ENCODE measurements around the gene CPSF2. TPM values are rescaled to one million over a fixed set of nuclear protein-coding genes. Genes with fewer than 3 reads are reported as not detected.
A peak's percentile ranks its signal among the peaks of the same experiment; 100 is the strongest.

The CPSF2 gene
- total and polyA plus RNA-seq, 5 donors from 2014 or later = 33.9 to 48.8 (median 36.6) TPM

- ATAC-seq (ENCODE audit: low read depth in 2 of 2) = no peak
- Histone ChIP-seq H3K27me3 (ENCODE audit: control insufficient read depth, insufficient read depth, low read length) (no peaks in the 10 kb centered on the region), H3K36me3 (ENCODE audit: control insufficient read depth, insufficient read depth, low read length) (no peaks in the 10 kb centered on the region), H3K4me1 (ENCODE audit: control insufficient read depth, insufficient read depth, low read length, poor library complexity, severe bottlenecking) (no peaks in the 10 kb centered on the region), H3K4me3 (ENCODE audit: low read depth, low read length) (no peak overlapping the region), H3K27ac (ENCODE audit: insufficient read depth, low read length, poor library complexity, severe bottlenecking) (no peak overlapping the region), H3K9me3 (ENCODE audit: control insufficient read depth in 2 of 2, low read length in 2 of 2) (peaks cover 0 to 4% of the 10 kb centered on the region in 2 experiments)
- DNase-seq = no peak
- H3K27ac Mint-ChIP-seq = no peak overlapping the region
- H3K4me3 Mint-ChIP-seq = peak overlapping the region in 1 of 4 donors; percentile 40
- peaks cover 4% of the 10 kb centered on the region for H3K36me3 Mint-ChIP-seq
- H3K9me3 Mint-ChIP-seq = peaks cover 0 to 6% (median 2%) of the 10 kb centered on the region in 7 donors
- H3K27me3 Mint-ChIP-seq = peaks cover 3% of the 10 kb centered on the region
- H3K4me1 Mint-ChIP-seq = no peaks in the 10 kb centered on the region
Observed at GRCh38 chr14:92190768-92191167, 69.0 kb downstream of the CPSF2 start.

DNA sequence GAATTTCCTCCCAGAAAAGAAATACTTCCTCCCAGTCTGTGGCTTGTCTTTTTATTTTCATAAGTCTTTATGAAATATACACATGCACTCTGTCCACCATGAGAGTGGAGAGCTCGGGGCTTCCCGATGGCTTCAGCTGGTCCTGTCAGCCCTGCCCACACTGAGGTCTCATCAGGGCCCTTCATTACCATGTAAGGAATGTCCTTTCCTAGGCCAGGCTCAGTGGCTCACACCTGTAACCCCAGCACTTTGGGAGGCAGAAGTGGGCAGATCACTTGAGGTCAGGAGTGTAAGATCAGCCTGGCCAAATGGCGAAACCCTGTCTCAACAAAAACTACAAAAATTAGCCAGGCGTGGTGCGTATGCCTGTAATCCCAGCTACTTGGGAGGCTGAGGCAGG is 77.0 kb downstream of the CPSF2 start:
- peaks cover 13% of the 10 kb centered on the region for H3K27me3 ChIP-seq (ENCODE audit: control insufficient read depth, insufficient read depth, low read length)
- DNase-seq (no peak), ATAC-seq (ENCODE audit: low read depth in 2 of 2) (no peak)
- no peaks in the 10 kb centered on the region for H3K9me3 ChIP-seq (ENCODE audit: control insufficient read depth in 2 of 2, low read length in 2 of 2)
- H3K4me3 ChIP-seq (ENCODE audit: low read depth, low read length) = no peak overlapping the region
- no peak overlapping the region for H3K27ac ChIP-seq (ENCODE audit: insufficient read depth, low read length, poor library complexity, severe bottlenecking)
- Mint-ChIP-seq H3K4me1 (peaks cover 0 to 7% (median 0%) of the 10 kb centered on the region in 4 donors), H3K27ac (no peak overlapping the region), H3K27me3 (peaks cover 27% of the 10 kb centered on the region), H3K9me3 (peaks cover 0 to 3% (median 0%) of the 10 kb centered on the region in 7 donors), H3K4me3 (no peak overlapping the region), H3K36me3 (no peaks in the 10 kb centered on the region)
- no peaks in the 10 kb centered on the region for H3K4me1 ChIP-seq (ENCODE audit: control insufficient read depth, insufficient read depth, low read length, poor library complexity, severe bottlenecking)
- no peaks in the 10 kb centered on the region for H3K36me3 ChIP-seq (ENCODE audit: control insufficient read depth, insufficient read depth, low read length)

DNA sequence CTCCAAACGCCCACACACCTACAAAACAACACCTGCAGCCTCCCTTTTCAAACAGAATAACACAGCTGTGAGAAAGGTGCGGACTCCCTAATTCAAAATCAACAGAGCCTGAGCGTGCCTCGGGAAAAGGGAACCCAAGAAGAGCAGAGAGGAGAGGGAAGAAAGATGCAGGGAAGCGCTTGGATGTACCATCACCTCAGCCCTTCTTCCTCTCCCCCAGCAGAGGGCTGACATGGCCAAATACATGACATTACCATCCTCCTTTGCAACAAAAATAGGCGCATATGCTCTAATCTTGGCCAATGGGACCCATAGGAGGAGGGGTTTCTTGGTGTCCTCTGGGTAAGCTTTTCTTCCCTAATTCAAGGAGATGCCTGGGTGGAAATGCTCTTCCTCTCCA is 78.0 kb downstream of the CPSF2 start:
- DNase-seq = no peak
- peaks cover 0 to 7% (median 0%) of the 10 kb centered on the region in 4 donors for H3K4me1 Mint-ChIP-seq
- ATAC-seq (ENCODE audit: low read depth in 2 of 2) = no peak
- no peak overlapping the region for H3K4me3 Mint-ChIP-seq
- H3K36me3 Mint-ChIP-seq = no peaks in the 10 kb centered on the region
- Histone ChIP-seq H3K4me1 (ENCODE audit: control insufficient read depth, insufficient read depth, low read length, poor library complexity, severe bottlenecking) (no peaks in the 10 kb centered on the region), H3K27ac (ENCODE audit: insufficient read depth, low read length, poor library complexity, severe bottlenecking) (no peak overlapping the region), H3K36me3 (ENCODE audit: control insufficient read depth, insufficient read depth, low read length) (no peaks in the 10 kb centered on the region), H3K9me3 (ENCODE audit: control insufficient read depth in 2 of 2, low read length in 2 of 2) (no peaks in the 10 kb centered on the region), H3K4me3 (ENCODE audit: low read depth, low read length) (no peak overlapping the region), H3K27me3 (ENCODE audit: control insufficient read depth, insufficient read depth, low read length) (peaks cover 15% of the 10 kb centered on the region)
- peaks cover 31% of the 10 kb centered on the region for H3K27me3 Mint-ChIP-seq
- H3K27ac Mint-ChIP-seq = no peak overlapping the region
- H3K9me3 Mint-ChIP-seq = peaks cover 0 to 3% (median 0%) of the 10 kb centered on the region in 7 donors

DNA sequence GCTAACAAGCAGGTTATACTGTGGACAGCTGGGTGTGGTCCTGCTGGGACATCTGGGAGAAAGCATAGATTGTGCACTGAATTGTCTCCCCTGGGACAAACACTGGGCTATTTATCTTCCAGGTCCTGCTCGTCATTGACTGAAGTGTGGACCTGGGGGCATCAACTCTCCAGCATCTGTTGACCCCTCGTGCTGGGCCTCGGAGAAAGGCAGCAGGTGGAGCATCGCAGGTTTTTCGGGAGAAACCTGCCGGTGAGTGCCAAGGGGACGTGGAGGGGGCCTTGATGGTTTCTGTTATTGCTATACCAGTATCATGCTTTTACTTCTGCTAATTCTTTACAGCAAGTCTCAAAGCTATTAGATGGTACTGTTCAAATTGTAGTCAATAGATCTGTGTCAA is 81.3 kb downstream of the CPSF2 start:
- Histone ChIP-seq H3K4me3 (ENCODE audit: low read depth, low read length) (no peak overlapping the region), H3K27ac (ENCODE audit: insufficient read depth, low read length, poor library complexity, severe bottlenecking) (no peak overlapping the region), H3K27me3 (ENCODE audit: control insufficient read depth, insufficient read depth, low read length) (peaks cover 10% of the 10 kb centered on the region), H3K36me3 (ENCODE audit: control insufficient read depth, insufficient read depth, low read length) (no peaks in the 10 kb centered on the region), H3K9me3 (ENCODE audit: control insufficient read depth in 2 of 2, low read length in 2 of 2) (no peaks in the 10 kb centered on the region), H3K4me1 (ENCODE audit: control insufficient read depth, insufficient read depth, low read length, poor library complexity, severe bottlenecking) (no peaks in the 10 kb centered on the region)
- no peak overlapping the region for H3K27ac Mint-ChIP-seq
- ATAC-seq (ENCODE audit: low read depth in 2 of 2) (no peak), DNase-seq (no peak)
- peaks cover 0 to 3% (median 0%) of the 10 kb centered on the region in 7 donors for H3K9me3 Mint-ChIP-seq
- H3K27me3 Mint-ChIP-seq = peaks cover 8% of the 10 kb centered on the region
- no peaks in the 10 kb centered on the region for H3K4me1 Mint-ChIP-seq
- H3K4me3 Mint-ChIP-seq = no peak overlapping the region
- no peaks in the 10 kb centered on the region for H3K36me3 Mint-ChIP-seq

DNA sequence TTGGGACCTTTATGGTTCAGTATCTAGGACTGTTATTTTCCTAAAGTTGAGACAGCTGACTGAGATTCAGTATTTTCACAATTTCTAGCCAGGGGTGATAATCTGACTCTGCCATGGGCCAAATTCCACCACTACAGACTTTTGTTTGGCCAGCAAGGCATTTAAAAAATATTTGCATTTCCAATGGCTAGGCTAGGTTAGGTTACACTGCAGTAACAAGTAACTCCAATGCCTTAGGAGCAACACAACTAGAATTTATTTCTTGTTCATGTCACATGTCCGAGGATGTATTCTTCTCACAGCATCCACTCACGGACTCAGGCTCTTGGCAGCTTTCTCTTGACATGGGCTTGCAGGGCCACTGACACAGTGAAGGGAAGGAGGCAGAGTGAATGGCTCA is 83.0 kb downstream of the CPSF2 start:
- Mint-ChIP-seq H3K9me3 (peaks cover 0 to 3% (median 0%) of the 10 kb centered on the region in 7 donors), H3K27me3 (peaks cover 8% of the 10 kb centered on the region), H3K4me1 (no peaks in the 10 kb centered on the region), H3K36me3 (no peaks in the 10 kb centered on the region), H3K27ac (no peak overlapping the region), H3K4me3 (no peak overlapping the region)
- Histone ChIP-seq H3K9me3 (ENCODE audit: control insufficient read depth in 2 of 2, low read length in 2 of 2) (no peaks in the 10 kb centered on the region), H3K27me3 (ENCODE audit: control insufficient read depth, insufficient read depth, low read length) (peaks cover 10% of the 10 kb centered on the region), H3K36me3 (ENCODE audit: control insufficient read depth, insufficient read depth, low read length) (no peaks in the 10 kb centered on the region), H3K4me1 (ENCODE audit: control insufficient read depth, insufficient read depth, low read length, poor library complexity, severe bottlenecking) (no peaks in the 10 kb centered on the region), H3K27ac (ENCODE audit: insufficient read depth, low read length, poor library complexity, severe bottlenecking) (no peak overlapping the region), H3K4me3 (ENCODE audit: low read depth, low read length) (no peak overlapping the region)
- ATAC-seq (ENCODE audit: low read depth in 2 of 2) (no peak), DNase-seq (no peak)

DNA sequence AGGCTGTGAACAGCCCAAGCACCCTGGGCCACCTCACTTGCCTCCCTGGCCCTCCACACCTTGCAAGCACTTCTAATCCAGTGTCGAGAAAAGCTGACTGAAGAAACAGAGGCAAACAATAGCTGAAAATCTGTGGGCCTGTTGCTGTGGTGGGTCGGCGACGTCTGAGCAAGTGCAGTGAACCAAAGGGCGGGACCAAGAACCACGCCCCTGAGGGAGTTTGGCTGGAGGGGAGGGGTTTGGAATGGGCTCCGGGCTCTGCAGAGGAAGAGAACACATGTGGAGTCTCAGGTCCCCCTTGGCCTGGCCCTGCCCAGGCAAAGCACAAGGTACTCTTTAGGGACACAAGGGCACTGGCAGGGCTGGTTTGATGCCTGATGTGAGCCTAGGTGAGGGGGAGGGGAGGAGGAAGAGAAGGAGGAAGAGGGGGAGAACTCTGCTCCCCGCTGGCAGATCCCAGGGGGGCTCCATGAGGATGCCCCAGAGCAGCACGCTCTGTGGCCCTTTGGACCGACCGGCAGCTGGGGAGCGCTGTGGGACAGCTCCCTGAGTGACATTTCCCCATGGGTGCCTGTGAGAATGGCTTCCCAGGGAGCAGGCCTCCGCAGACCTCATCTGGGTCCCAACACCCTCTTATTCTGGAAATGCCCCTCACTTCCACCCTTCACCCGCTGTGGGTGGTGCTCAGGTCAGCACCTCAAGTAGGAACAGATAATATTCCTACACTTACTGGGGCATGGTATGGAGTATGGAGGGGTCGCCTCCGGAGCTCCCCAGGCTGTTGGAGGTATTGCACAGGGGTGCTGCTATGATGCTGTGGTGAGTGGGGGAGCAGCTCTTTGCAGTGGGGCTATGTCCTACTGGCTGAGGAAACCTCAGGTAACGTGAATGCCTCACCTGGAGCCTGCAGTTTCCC is 85.5 kb downstream of the CPSF2 start:
- Histone ChIP-seq H3K9me3 (ENCODE audit: control insufficient read depth in 2 of 2, low read length in 2 of 2) (no peaks in the 10 kb centered on the region), H3K36me3 (ENCODE audit: control insufficient read depth, insufficient read depth, low read length) (no peaks in the 10 kb centered on the region), H3K4me1 (ENCODE audit: control insufficient read depth, insufficient read depth, low read length, poor library complexity, severe bottlenecking) (no peaks in the 10 kb centered on the region), H3K27ac (ENCODE audit: insufficient read depth, low read length, poor library complexity, severe bottlenecking) (no peak overlapping the region), H3K27me3 (ENCODE audit: control insufficient read depth, insufficient read depth, low read length) (peaks cover 2% of the 10 kb centered on the region), H3K4me3 (ENCODE audit: low read depth, low read length) (no peak overlapping the region)
- Mint-ChIP-seq H3K27ac (no peak overlapping the region), H3K4me3 (no peak overlapping the region), H3K9me3 (peaks cover 0 to 9% (median 1%) of the 10 kb centered on the region in 7 donors), H3K4me1 (no peaks in the 10 kb centered on the region), H3K36me3 (peaks cover 4% of the 10 kb centered on the region), H3K27me3 (peaks cover 4% of the 10 kb centered on the region)
- DNase-seq (no peak), ATAC-seq (ENCODE audit: low read depth in 2 of 2) (no peak)

DNA sequence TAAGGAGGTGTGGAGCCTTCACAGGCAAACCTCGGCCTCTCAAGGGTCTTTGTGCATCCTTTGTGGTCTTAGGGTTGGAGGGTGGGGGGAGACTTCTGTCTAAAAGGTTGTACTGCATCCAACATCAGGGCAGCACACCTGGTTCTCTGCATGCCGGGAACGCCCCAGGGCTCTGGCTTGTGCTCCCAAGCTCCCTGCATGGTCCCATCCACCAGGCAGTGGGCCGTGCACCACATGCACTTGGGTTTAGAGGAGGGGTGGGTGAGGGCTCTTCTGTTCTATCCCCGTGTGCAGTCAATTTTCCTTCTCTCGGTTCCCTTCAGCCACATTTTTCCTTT is 86.1 kb downstream of the CPSF2 start:
- H3K27ac Mint-ChIP-seq = no peak overlapping the region

DNA sequence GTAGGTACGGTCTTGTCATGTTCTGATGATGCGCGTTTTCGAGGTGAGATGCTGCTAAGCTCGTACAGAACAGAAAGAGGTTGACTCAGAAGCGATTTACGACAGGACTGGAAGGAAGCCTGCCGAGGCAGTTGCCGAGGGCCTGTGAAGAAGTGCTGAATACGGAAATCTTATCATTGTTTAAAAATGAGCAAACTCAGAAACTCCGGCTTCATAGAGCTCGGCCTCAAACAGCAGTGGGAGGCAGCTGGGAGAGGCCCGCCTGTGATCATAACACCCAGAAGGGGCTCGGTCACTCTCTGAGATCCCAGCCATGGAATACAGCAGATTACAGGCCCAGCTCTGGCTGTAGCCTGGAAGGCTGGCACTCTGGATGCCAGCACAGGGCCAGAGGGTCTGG is 87.4 kb downstream of the CPSF2 start:
- H3K27me3 ChIP-seq (ENCODE audit: control insufficient read depth, insufficient read depth, low read length) = peaks cover 2% of the 10 kb centered on the region
- ATAC-seq (ENCODE audit: low read depth in 2 of 2) (no peak), DNase-seq (no peak)
- H3K4me3 ChIP-seq (ENCODE audit: low read depth, low read length) = no peak overlapping the region
- Mint-ChIP-seq H3K36me3 (peaks cover 4% of the 10 kb centered on the region), H3K4me3 (no peak overlapping the region), H3K4me1 (no peaks in the 10 kb centered on the region), H3K9me3 (peaks cover 0 to 12% (median 2%) of the 10 kb centered on the region in 7 donors), H3K27ac (no peak overlapping the region), H3K27me3 (peaks cover 4% of the 10 kb centered on the region)
- no peaks in the 10 kb centered on the region for H3K36me3 ChIP-seq (ENCODE audit: control insufficient read depth, insufficient read depth, low read length)
- H3K27ac ChIP-seq (ENCODE audit: insufficient read depth, low read length, poor library complexity, severe bottlenecking) = no peak overlapping the region
- H3K9me3 ChIP-seq (ENCODE audit: control insufficient read depth in 2 of 2, low read length in 2 of 2) = no peaks in the 10 kb centered on the region
- no peaks in the 10 kb centered on the region for H3K4me1 ChIP-seq (ENCODE audit: control insufficient read depth, insufficient read depth, low read length, poor library complexity, severe bottlenecking)

More for the DNA sequence above, 86.1 kb downstream of the CPSF2 start:
- Histone ChIP-seq H3K4me3 (ENCODE audit: low read depth, low read length) (no peak overlapping the region), H3K36me3 (ENCODE audit: control insufficient read depth, insufficient read depth, low read length) (no peaks in the 10 kb centered on the region), H3K27ac (ENCODE audit: insufficient read depth, low read length, poor library complexity, severe bottlenecking) (no peak overlapping the region), H3K9me3 (ENCODE audit: control insufficient read depth in 2 of 2, low read length in 2 of 2) (no peaks in the 10 kb centered on the region), H3K27me3 (ENCODE audit: control insufficient read depth, insufficient read depth, low read length) (peaks cover 2% of the 10 kb centered on the region), H3K4me1 (ENCODE audit: control insufficient read depth, insufficient read depth, low read length, poor library complexity, severe bottlenecking) (no peaks in the 10 kb centered on the region)
- H3K36me3 Mint-ChIP-seq = peaks cover 4% of the 10 kb centered on the region
- no peak overlapping the region for H3K4me3 Mint-ChIP-seq
- H3K27me3 Mint-ChIP-seq = peaks cover 4% of the 10 kb centered on the region
- H3K9me3 Mint-ChIP-seq = peaks cover 0 to 9% (median 1%) of the 10 kb centered on the region in 7 donors
- ATAC-seq (ENCODE audit: low read depth in 2 of 2) (no peak), DNase-seq (no peak)
- H3K4me1 Mint-ChIP-seq = no peaks in the 10 kb centered on the region

All from CD4-positive, CD25-positive, alpha-beta regulatory T cell (primary cell).